Tibial artery (tissue), 4 donors: Measurements from ENCODE around the gene ADCYAP1.

Experiments
- DNase-seq, 2 donors: peaks; one replicate each; pipeline ENCODE4 v3.0.0-alpha.2; 2019
- H3K27ac ChIP-seq, 2 donors: fragments of 200-600 bp; sonication (generic) in 1 of 2; 1 replicate in 1 of 2; 2 replicates in 1 of 2; pipeline ENCODE4 v1.5.1; 2018 to 2019; ENCODE audit warnings: mild to moderate bottlenecking in 1 of 2
- H3K27me3 ChIP-seq, 2 donors: fragments of 200-600 bp; sonication (generic) in 1 of 2; one replicate each; pipeline versions ENCODE4 v1.5.1 to v1.6.0; 2016 to 2019
- H3K36me3 ChIP-seq, 3 donors: fragments of 200-600 bp; sonication (generic) in 2 of 3; one replicate each; pipeline ENCODE4 v1.5.1; 2016 to 2019; ENCODE audit warnings: mild to moderate bottlenecking in 2 of 3
- H3K4me1 ChIP-seq, 4 donors: fragments of 200-600 bp; sonication (generic) in 2 of 4; 1 replicate in 3 of 4; 2 replicates in 1 of 4; pipeline ENCODE4 v1.5.1; 2016 to 2019
- H3K4me3 ChIP-seq, 2 donors: fragments of 200-600 bp; sonication (generic) in 1 of 2; 1 replicate in 1 of 2; 2 replicates in 1 of 2; pipeline ENCODE4 v1.5.1; 2018 to 2019; ENCODE audit warnings: mild to moderate bottlenecking in 2 of 2
- H3K9me3 ChIP-seq, 3 donors: fragments of 200-600 bp; sonication (generic) in 1 of 3; one replicate each; pipeline ENCODE4 v1.5.1; 2016 to 2019
- CTCF ChIP-seq, 2 experiments: fragments of 200-600 bp in 1 of 2; fragments of 450-650 bp in 1 of 2; IDR thresholded peaks; one replicate each; pipeline ENCODE4 v1.5.1; 2017 to 2019; ENCODE audit warnings: antibody characterized with exemption in 2 of 2, mild to moderate bottlenecking in 1 of 2, moderate library complexity in 1 of 2
- intact Hi-C: fragments of 100-400 bp; cut with DNase I; formaldehyde crosslinking; loops from one replicate; pipeline ENCODE4 v1.15.0; 2023; ENCODE audit warnings: low total_unique reads

ADCYAP1 gene

GRCh38 chr18:957829-958228, 53.2 kb downstream of the ADCYAP1 start:
- H3K4me1 ChIP-seq: peaks cover 0 to 9% (median 4%) of the 10 kb centered on the region in 4 donors
- DNase-seq: no peak
- intact Hi-C loops: no loop called here
- H3K27ac ChIP-seq: no peak overlapping the region
- H3K4me3 ChIP-seq: no peak overlapping the region
- H3K36me3 ChIP-seq: no peaks in the 10 kb centered on the region
- no peaks in the 10 kb centered on the region for H3K27me3 ChIP-seq
- TF ChIP-seq CTCF (IDR thresholded peaks at IDR 0.05): no peak
- H3K9me3 ChIP-seq: no peaks in the 10 kb centered on the region

- Histone ChIP-seq H3K36me3 (no peaks in the 10 kb centered on the region), H3K27me3 (no peaks in the 10 kb centered on the region), H3K9me3 (no peaks in the 10 kb centered on the region), H3K4me1 (peaks cover 0 to 9% (median 4%) of the 10 kb centered on the region in 4 donors), H3K4me3 (no peak overlapping the region), H3K27ac (no peak overlapping the region)
- DNase-seq: no peak
- intact Hi-C loops: loop anchor here (5.0 kb wide), 1 partner anchor 98 kb away; no protein-coding TSS in a partner anchor
- TF ChIP-seq CTCF (IDR thresholded peaks at IDR 0.05): no peak
Observed at GRCh38 chr18:959854-960253, 55.2 kb downstream of the ADCYAP1 start.
